SK-N-SH (cell line): ENCODE results near the gene PRRT4.

ENCODE experiments used
- CTCF ChIP-seq: fragments of 200-600 bp; sonication (generic); IDR thresholded peaks from 2 replicates; pipeline ENCODE4 v1.6.1; 2017; ENCODE audit warnings: antibody characterized with exemption, mild to moderate bottlenecking, moderate library complexity
- EP300 ChIP-seq, 2 experiments: IDR thresholded peaks; 2 replicates each; pipeline versions ENCODE4 v1.4.0 to v1.6.1; 2012; ENCODE audit warnings: borderline replicate concordance in 1 of 2, low read depth in 1 of 2, low read length in 1 of 2
- FOSL2 ChIP-seq: IDR thresholded peaks from 2 replicates; pipeline ENCODE4 v1.4.0; 2012; ENCODE audit warnings: low read depth, mild to moderate bottlenecking, moderate library complexity, borderline replicate concordance
- JUND ChIP-seq: IDR thresholded peaks from 2 replicates; pipeline ENCODE4 v1.4.0; 2012
- MAX ChIP-seq: IDR thresholded peaks from 2 replicates; pipeline ENCODE4 v1.4.0; 2012; ENCODE audit warnings: low read depth
- MXI1 ChIP-seq: IDR thresholded peaks from 2 replicates; pipeline ENCODE4 v1.6.1; 2012; ENCODE audit warnings: mild to moderate bottlenecking, low read depth, low read length, improper control_type of control experiment
- RAD21 ChIP-seq: IDR thresholded peaks from 2 replicates; pipeline ENCODE4 v1.6.1; 2012; ENCODE audit warnings: mild to moderate bottlenecking, low read length
- REST ChIP-seq: IDR thresholded peaks from 2 replicates; pipeline ENCODE4 v1.6.1; 2012; ENCODE audit warnings: mild to moderate bottlenecking, low read depth, low read length, moderate library complexity
- RFX5 ChIP-seq: IDR thresholded peaks from 2 replicates; pipeline ENCODE4 v1.6.1; 2012; ENCODE audit warnings: mild to moderate bottlenecking, improper control_type of control experiment, low read length
- USF1 ChIP-seq: IDR thresholded peaks from 2 replicates; pipeline ENCODE4 v1.4.0; 2012; ENCODE audit warnings: low read depth, borderline replicate concordance
- USF2 ChIP-seq: fragments of 150-350 bp; IDR thresholded peaks from 2 replicates; pipeline ENCODE4 v1.6.1; 2017; ENCODE audit warnings: antibody characterized with exemption, low read length, low read depth, borderline replicate concordance

GRCh38 chr7:128404886-128405470, 43.5 kb upstream of the PRRT4 start:
- TF ChIP-seq CTCF: peak; percentile 44
- no peak for TF ChIP-seq RFX5
- no peak for TF ChIP-seq JUND
- no peak for TF ChIP-seq USF2
- no peak for TF ChIP-seq REST
- TF ChIP-seq USF1: no peak
- TF ChIP-seq MAX: no peak
- no peak for TF ChIP-seq EP300 (IDR thresholded peaks at IDR 0.05; ENCODE audit: borderline replicate concordance in 1 of 2, low read depth in 1 of 2, low read length in 1 of 2)
- TF ChIP-seq RAD21: peak; percentile 31; the same call in 1 of the 2 replicates
- no peak for TF ChIP-seq FOSL2
- peak; percentile 62; the same call in 1 of the 2 replicates for TF ChIP-seq MXI1
